DND-41 (cell line): ENCODE results near the gene GTPBP4.

Source experiments
- EZH2 ChIP-seq: IDR thresholded peaks from 3 replicates; pipeline ENCODE4 v1.6.1; 2012; ENCODE audit warnings: borderline replicate concordance, low read depth, mild to moderate bottlenecking, moderate library complexity, low read length, inconsistent platforms; ENCODE audit not compliant: severe bottlenecking
- TF ChIP-seq, protein P1 (sequence below): IDR thresholded peaks from 2 replicates; pipeline ENCODE4 v1.5.1; 2012; ENCODE audit warnings: borderline replicate concordance, low read length, moderate library complexity, mild to moderate bottlenecking; ENCODE audit not compliant: poor library complexity, severe bottlenecking; ENCODE audit errors: extremely low read depth

DNA sequence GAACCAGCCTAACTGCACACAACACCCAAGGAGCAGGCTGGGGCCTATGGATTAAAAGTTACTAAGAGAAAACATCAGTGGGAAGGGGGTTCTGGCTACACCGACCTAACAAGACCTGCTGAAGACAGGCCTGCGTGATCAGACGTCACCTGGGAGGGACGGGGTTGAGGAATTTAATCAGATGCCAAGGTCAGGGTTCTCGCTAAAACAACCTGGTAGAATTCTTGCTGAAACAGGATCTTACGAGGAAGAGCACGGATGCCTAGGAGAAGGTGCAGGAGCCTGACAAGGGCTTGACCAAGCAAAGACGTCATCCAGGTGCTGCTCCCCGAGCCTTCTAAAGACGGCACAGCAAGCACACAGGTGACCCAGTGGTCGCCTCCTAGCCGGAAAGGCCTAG, 35.9 kb downstream of the GTPBP4 start:
- TF ChIP-seq, protein P1, sequence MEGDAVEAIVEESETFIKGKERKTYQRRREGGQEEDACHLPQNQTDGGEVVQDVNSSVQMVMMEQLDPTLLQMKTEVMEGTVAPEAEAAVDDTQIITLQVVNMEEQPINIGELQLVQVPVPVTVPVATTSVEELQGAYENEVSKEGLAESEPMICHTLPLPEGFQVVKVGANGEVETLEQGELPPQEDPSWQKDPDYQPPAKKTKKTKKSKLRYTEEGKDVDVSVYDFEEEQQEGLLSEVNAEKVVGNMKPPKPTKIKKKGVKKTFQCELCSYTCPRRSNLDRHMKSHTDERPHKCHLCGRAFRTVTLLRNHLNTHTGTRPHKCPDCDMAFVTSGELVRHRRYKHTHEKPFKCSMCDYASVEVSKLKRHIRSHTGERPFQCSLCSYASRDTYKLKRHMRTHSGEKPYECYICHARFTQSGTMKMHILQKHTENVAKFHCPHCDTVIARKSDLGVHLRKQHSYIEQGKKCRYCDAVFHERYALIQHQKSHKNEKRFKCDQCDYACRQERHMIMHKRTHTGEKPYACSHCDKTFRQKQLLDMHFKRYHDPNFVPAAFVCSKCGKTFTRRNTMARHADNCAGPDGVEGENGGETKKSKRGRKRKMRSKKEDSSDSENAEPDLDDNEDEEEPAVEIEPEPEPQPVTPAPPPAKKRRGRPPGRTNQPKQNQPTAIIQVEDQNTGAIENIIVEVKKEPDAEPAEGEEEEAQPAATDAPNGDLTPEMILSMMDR, result no peak
- no peak for TF ChIP-seq EZH2
